GM18868 (cell line): Measurements from ENCODE around the gene CD22.

Experiments
- ATAC-seq: cut with Tn5 transposase; IDR thresholded peaks from one replicate; pipeline ENCODE4 v1.9.1; 2021; ENCODE audit warnings: mild to moderate bottlenecking, moderate library complexity; ENCODE audit not compliant: unreplicated experiment

Gene CD22

GRCh38 chr19:35340431-35340830 lies 11.4 kb downstream of the CD22 start:
- ATAC-seq: no peak

DNA sequence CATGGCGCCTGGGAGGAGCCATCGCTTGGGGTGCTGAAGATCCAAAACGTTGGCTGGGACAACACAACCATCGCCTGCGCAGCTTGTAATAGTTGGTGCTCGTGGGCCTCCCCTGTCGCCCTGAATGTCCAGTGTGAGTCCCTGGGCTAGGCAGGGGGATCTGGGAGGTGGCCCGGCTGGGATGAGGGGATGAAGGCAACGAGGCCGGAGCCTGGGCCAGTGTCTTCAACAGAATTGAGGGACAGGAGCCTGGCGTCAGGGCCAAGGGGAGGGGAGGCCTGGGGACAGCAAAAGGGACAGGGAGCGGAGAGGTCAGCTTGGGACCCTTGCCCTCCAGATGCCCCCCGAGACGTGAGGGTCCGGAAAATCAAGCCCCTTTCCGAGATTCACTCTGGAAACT lies 12.0 kb downstream of the CD22 start:
- no peak for ATAC-seq

DNA sequence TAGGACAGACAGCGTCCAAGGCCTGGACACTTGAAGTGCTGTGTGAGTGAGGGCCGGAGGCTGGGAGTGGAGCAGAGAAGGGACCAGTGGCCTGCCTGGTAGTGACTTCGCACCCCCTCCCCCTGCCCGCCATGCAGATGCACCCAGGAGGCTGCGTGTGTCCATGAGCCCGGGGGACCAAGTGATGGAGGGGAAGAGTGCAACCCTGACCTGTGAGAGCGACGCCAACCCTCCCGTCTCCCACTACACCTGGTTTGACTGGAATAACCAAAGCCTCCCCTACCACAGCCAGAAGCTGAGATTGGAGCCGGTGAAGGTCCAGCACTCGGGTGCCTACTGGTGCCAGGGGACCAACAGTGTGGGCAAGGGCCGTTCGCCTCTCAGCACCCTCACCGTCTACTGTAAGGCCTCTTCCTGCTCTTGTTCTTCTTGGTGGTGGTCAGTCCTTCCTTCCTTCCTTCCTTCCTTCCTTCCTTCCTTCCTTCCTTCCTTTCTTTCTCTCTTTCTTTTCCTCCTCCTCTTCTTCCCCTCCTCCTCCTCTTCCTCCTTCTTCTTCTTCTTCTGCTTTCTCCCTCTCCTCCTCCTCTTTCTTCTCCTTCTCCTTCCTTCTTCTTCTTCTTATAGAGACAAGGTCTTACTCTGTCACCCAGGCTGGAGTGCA lies 12.7 kb downstream of the CD22 start:
- ATAC-seq: no peak

DNA sequence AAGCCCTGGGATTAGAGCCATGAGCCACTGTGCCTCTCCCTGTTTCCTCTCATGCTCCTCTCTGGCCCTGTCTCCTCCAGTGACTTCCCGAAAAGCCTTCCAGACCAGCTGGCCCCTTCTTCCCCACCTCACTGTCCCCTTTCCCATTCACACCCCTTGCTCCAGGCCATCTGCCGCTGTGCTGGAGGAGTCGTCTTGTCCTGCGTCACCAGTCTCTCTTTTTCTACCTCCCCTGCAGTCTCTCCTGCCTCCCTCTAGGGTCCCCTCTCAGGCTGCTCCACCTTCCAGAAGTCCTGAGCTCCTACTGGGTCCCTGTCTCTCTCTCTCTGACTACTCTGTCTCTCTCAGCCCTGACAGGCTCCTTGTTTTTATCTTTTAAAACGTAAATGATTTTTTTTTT lies 13.4 kb downstream of the CD22 start:
- no peak for ATAC-seq

DNA sequence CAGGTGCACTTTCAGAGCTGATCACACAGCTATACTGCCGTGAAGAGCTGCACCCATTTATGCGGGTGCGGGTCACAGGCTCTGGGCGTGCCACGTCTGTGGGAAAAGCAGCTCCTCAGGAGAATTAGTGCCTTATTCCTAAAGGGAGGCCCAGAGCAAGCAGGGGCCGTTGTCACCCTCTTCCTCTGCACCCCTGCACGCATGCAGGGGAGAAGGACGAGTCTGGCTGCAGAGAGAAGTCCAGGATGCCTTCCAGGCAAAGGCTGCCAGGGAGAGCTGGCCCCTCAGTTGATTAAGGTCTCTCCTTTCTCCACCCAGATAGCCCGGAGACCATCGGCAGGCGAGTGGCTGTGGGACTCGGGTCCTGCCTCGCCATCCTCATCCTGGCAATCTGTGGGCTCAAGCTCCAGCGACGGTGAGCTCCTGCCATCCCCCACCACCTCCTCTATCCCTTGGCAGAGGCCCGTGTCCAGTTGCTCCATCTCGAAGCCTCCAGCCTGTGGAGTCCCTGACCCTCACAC lies 15.6 kb downstream of the CD22 start:
- ATAC-seq: no peak

DNA sequence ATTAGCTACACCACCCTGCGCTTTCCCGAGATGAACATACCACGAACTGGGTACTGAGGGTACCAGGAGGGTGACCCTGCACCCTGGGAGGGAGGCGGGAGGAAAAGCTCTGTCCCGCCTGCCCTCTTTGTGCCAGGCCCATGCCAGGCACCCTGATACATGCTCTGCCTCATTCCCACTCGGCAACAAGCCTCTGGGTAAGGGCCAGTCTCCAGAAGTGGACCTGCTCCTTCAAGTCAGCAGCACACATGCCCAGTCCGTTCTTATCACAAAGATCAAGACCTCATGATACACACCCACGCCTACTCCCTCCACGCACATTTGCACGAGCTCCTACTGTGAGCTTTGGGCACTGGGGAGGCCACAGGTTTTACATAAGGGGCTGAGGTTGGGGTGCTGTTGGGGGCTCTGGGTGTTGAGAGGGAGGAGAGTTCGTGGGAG lies 16.7 kb downstream of the CD22 start:
- no peak for ATAC-seq

DNA sequence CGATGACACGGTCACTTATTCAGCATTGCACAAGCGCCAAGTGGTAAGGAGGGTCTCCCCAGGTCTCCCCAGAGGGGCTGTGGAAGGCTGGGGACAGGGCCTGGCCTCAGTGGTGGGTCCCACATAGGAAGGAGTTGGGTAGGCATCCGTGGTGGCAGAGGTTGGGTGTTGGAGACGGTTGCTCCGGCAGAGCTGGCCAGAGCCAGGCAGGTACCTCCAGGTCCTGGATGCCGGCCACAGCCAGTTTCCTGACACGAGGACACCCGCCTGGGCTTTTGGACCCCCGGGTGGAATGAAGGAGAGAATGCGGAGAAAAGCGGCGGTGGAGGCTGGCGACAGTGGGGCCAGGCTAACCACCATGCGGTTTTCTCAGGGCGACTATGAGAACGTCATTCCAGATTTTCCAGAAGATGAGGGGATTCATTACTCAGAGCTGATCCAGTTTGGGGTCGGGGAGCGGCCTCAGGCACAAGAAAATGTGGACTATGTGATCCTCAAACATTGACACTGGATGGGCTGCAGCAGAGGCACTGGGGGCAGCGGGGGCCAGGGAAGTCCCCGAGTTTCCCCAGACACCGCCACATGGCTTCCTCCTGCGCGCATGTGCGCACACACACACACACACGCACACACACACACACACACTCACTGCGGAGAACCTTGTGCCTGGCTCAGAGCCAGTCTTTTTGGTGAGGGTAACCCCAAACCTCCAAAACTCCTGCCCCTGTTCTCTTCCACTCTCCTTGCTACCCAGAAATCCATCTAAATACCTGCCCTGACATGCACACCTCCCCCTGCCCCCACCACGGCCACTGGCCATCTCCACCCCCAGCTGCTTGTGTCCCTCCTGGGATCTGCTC lies 17.4 kb downstream of the CD22 start:
- ATAC-seq: no peak

DNA sequence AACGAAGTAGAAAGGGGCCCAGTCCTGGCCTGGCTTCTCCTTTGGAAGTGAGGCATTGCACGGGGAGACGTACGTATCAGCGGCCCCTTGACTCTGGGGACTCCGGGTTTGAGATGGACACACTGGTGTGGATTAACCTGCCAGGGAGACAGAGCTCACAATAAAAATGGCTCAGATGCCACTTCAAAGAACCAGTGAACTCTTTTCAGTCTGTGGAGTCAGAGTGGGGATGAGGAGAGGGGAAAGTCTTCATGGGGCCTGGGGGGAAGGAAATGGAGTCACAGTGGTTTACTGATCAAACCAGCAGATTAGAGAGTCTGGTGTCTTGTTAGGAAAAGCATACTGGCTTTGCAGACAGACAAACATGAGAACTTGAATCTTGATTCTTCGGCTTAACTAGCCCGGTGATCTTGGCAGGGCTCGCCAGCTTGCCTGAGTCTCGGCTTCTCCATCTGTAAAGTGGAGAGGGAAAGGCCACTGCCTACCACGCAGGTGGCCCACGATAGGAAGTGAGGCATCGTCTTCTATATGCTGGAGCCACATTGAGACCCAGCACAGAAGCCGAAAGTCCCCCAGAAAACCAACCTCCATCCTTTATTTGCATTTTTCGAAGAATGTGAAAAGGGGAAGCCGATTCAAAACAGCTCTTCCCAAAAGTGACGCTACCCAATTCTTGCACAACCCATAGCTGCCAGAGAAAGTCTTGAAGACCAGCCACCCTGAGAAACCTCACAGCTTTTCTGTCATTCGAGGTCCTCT lies 18.4 kb downstream of the CD22 start, which contains the start of gene FFAR1:
Gene FFAR1 (plus strand): TSS at position 732 of the 759 bp plus-strand sequence. CDS start 3,650 bp downstream, outside the sequence.
- ATAC-seq: peak; percentile 45

- ATAC-seq: no peak
These were observed 18.9 kb downstream of the CD22 start for GRCh38 chr19:35347930-35348298.

GRCh38 chr19:35348911-35349611 lies 20.1 kb downstream of the CD22 start:
- ATAC-seq: no peak

DNA sequence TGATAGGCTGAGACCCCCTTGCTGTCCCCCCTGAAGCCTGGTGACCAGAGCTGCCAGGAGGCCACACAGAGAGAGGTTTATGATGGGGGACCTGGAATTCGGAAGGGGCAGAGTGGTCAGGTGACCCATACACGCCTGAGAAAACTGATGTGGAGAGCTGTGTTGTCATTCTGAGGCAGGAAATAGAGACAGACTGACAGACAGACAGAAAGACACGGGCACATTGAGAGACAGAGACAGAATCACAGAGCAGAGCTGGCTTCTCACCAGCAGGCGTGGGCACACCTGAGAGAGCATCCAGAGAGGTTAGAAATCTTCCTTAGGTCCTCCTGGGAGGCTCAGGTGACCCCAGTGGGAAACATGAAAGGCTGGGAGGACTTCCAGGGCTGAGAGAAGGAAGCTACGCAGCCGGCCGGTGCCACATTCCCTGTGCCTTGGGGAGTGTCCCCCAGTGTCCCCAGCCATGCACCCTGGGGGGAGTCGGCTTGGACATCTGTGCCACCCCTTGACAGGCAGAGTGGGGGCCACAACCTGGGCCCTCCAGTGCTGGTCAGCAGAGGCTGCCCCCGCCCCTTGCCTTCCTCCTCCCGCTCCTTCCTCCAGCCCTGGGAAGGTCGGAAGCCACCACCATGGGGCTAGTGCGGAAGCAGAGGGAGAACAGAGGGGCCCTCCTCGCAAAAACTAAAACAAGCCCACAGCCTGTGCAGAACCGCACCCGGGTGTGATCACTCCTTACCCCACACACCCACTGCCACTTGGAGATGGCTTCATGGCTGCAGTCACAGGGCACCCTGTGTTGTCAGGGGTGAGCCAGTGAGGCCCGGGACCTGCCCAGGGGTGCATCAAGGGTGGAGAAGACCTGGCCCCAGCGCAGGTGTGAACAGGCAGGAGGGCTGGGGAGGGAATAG lies 20.9 kb downstream of the CD22 start:
- ATAC-seq: no peak

GRCh38 chr19:35350591-35350990 lies 21.6 kb downstream of the CD22 start:
- ATAC-seq: no peak

DNA sequence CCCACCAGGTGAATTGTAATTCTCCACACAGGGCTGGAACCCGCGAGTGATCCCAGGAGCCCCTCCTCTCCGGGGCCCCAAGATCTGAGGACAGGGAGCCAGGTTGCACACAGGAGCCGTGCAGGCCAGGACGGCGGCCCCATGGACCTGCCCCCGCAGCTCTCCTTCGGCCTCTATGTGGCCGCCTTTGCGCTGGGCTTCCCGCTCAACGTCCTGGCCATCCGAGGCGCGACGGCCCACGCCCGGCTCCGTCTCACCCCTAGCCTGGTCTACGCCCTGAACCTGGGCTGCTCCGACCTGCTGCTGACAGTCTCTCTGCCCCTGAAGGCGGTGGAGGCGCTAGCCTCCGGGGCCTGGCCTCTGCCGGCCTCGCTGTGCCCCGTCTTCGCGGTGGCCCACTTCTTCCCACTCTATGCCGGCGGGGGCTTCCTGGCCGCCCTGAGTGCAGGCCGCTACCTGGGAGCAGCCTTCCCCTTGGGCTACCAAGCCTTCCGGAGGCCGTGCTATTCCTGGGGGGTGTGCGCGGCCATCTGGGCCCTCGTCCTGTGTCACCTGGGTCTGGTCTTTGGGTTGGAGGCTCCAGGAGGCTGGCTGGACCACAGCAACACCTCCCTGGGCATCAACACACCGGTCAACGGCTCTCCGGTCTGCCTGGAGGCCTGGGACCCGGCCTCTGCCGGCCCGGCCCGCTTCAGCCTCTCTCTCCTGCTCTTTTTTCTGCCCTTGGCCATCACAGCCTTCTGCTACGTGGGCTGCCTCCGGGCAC lies 22.6 kb downstream of the CD22 start:
- no peak for ATAC-seq

- ATAC-seq: no peak
These were observed 23.1 kb downstream of the CD22 start for GRCh38 chr19:35352177-35352447.

- ATAC-seq: no peak
These were observed 23.7 kb downstream of the CD22 start for GRCh38 chr19:35352448-35353304.

GRCh38 chr19:35353635-35354034 lies 24.6 kb downstream of the CD22 start:
- ATAC-seq: no peak

- ATAC-seq: no peak
These were observed 25.9 kb downstream of the CD22 start for GRCh38 chr19:35354898-35355297.

- no peak for ATAC-seq
These were observed 26.9 kb downstream of the CD22 start for GRCh38 chr19:35355791-35356460.
